Mononuclear cell (primary cell): ENCODE measurements around the gene HS6ST2. TPM values are rescaled to one million over a fixed set of nuclear protein-coding genes. Genes with fewer than 3 reads are reported as not detected.

Experiments
- H3K27me3 ChIP-seq: 2 replicates; pipeline ENCODE4 v1.6.0; 2011; ENCODE audit warnings: low read length, control low read depth; ENCODE audit not compliant: insufficient read depth
- H3K4me1 ChIP-seq: 2 replicates; pipeline ENCODE4 v1.5.1; 2011; ENCODE audit warnings: mild to moderate bottlenecking, low read length, control low read depth; ENCODE audit not compliant: insufficient read depth
- H3K4me3 ChIP-seq: 2 replicates; pipeline ENCODE4 v1.5.1; 2011; ENCODE audit warnings: mild to moderate bottlenecking, low read length, moderate library complexity
- H3K9me3 ChIP-seq: 2 replicates; pipeline ENCODE4 v1.5.1; 2011; ENCODE audit warnings: low read depth, mild to moderate bottlenecking, control low read depth, low read length
- total RNA-seq: library from RNA; depleted of rRNA; stranded (reverse); fragments of >200 nt; gene quantifications from one replicate; pipeline ENCODE4 v1.2.3, GENCODE V29; 2012

Gene HS6ST2
- total RNA-seq, 1 donor = not detected

GRCh38 chrX:132732236-132732635 lies 226.2 kb downstream of the HS6ST2 start:
- no peaks in the 10 kb centered on the region for H3K27me3 ChIP-seq
- no peak overlapping the region for H3K4me3 ChIP-seq
- H3K4me1 ChIP-seq = peaks cover under 1% of the 10 kb centered on the region
- H3K9me3 ChIP-seq = no peaks in the 10 kb centered on the region

DNA sequence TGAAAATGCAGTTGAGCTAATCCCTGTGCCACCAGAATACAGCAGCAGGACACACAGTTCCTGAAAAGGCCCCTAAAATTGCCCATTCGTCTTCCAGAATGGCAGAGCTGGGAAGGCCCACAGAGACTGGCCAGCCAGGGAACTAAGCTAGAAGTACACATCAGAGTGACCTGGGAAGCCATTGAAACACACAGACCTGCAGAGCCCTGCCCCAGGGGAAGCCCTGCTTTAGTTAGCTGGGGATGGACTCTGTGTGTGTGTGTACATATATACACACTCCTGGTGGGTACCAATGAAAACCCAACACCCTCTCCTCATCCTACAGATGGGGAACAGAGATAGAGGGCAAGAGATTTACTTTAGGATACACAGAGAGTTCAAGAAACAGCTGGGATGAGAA lies 227.7 kb downstream of the HS6ST2 start:
- Histone ChIP-seq H3K4me1 (no peaks in the 10 kb centered on the region), H3K27me3 (no peaks in the 10 kb centered on the region), H3K9me3 (no peaks in the 10 kb centered on the region), H3K4me3 (no peak overlapping the region)

GRCh38 chrX:132730266-132730665 lies 228.2 kb downstream of the HS6ST2 start:
- H3K4me1 ChIP-seq = no peaks in the 10 kb centered on the region
- no peaks in the 10 kb centered on the region for H3K27me3 ChIP-seq
- no peaks in the 10 kb centered on the region for H3K9me3 ChIP-seq
- H3K4me3 ChIP-seq = no peak overlapping the region

GRCh38 chrX:132728296-132728695 lies 230.1 kb downstream of the HS6ST2 start:
- no peaks in the 10 kb centered on the region for H3K27me3 ChIP-seq
- H3K4me3 ChIP-seq = no peak overlapping the region
- no peaks in the 10 kb centered on the region for H3K9me3 ChIP-seq
- H3K4me1 ChIP-seq = no peaks in the 10 kb centered on the region

DNA sequence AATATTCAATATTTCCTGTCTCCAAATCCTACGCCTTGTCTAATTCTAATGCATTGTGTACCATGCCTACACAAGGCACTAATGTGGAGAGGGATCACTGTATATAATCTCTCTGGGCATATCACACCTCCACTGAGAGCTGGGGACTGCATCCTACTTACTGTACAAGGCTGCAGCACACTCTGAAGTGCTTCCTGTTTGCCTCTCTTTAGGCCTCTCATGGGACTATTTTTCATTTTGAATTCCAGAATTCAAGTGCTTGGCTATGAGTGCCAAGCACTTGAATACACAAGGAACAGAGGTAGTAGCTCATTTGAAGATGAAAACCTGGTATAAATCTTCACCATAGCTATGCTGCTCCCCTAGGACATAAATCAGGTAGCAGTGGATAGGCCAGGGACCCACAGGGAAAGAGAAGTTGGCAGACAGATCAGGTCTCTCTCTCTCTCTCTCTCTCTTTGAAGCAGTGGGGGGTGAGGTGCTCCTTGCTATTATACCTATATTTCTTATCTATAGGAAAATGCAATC lies 239.9 kb downstream of the HS6ST2 start:
- Histone ChIP-seq H3K27me3 (no peaks in the 10 kb centered on the region), H3K9me3 (no peaks in the 10 kb centered on the region), H3K4me3 (no peak overlapping the region), H3K4me1 (no peaks in the 10 kb centered on the region)

- Histone ChIP-seq H3K27me3 (no peaks in the 10 kb centered on the region), H3K4me3 (no peak overlapping the region), H3K9me3 (no peaks in the 10 kb centered on the region), H3K4me1 (no peaks in the 10 kb centered on the region)
Observed at GRCh38 chrX:132716006-132716405, 242.4 kb downstream of the HS6ST2 start.

DNA sequence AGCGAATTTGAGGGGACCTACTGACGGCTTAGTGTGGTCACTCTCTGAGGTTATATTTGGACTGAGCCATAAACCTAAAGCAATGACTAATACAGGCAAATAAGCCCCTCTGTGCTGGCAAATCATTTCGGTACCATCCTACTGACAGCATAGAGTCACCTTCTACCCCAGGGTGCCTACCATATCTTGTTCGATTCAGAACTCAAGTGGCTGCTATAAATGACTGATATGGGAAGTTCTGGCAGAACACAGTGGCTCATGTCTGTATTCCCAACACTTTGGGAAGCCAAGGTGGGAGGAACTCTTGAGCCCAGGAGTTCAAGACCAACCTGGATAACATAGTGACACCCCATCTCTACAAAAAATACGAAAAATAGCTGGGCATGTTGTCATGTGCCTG lies 243.5 kb downstream of the HS6ST2 start:
- Histone ChIP-seq H3K4me3 (no peak overlapping the region), H3K27me3 (no peaks in the 10 kb centered on the region), H3K9me3 (no peaks in the 10 kb centered on the region), H3K4me1 (no peaks in the 10 kb centered on the region)

GRCh38 chrX:132712350-132712749 lies 246.1 kb downstream of the HS6ST2 start:
- Histone ChIP-seq H3K4me3 (no peak overlapping the region), H3K9me3 (no peaks in the 10 kb centered on the region), H3K27me3 (no peaks in the 10 kb centered on the region), H3K4me1 (no peaks in the 10 kb centered on the region)

DNA sequence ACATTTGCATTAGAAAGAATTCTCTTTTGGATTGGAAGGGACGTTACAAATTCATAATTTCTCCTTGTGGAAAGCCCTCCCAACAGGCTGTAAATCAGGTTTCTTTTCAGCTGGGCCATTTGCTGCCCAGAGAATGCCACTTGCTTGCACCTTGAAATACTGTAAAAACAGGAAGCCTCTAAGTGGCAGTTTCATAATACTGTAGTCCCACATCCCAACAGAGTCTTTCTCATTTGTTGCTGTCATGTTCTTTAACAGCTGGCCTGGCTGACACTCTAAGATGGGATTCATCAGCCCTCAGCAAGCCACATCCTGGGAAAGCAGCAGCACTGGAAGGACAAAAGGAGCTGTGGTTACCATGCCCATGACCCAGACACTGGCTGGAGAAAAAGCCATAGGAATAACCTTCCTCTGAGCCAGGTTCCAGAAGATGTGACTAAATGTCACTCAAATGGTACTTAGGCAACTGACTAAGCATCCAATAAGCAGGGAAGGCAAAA lies 247.7 kb downstream of the HS6ST2 start:
- no peaks in the 10 kb centered on the region for H3K4me1 ChIP-seq
- no peaks in the 10 kb centered on the region for H3K9me3 ChIP-seq
- no peaks in the 10 kb centered on the region for H3K27me3 ChIP-seq
- no peak overlapping the region for H3K4me3 ChIP-seq

GRCh38 chrX:132708529-132708928 lies 249.9 kb downstream of the HS6ST2 start:
- H3K9me3 ChIP-seq = no peaks in the 10 kb centered on the region

DNA sequence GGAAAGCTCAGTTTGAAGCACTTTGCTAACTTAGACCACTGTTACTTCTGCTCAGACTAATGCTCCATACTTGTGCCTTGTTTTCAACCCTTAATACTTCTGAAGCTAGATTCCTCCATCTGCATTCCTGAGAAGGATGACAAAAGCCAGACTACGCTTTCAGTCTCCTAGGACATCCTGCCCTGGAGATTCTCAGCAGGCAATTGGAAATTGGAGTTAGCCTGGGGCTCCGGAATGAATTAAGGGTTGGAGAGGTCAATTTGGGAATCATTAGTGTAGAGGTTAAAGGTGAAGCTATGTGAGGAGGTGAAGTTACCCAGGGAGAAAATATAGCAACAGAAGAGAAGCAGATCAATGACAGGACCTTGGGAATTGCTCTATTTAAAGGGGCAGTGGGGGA lies 253.7 kb downstream of the HS6ST2 start:
- no peaks in the 10 kb centered on the region for H3K4me1 ChIP-seq
- H3K4me3 ChIP-seq = no peak overlapping the region
- no peaks in the 10 kb centered on the region for H3K9me3 ChIP-seq

More at GRCh38 chrX:132708529-132708928, 249.9 kb downstream of the HS6ST2 start:
- H3K4me1 ChIP-seq = no peaks in the 10 kb centered on the region
- no peak overlapping the region for H3K4me3 ChIP-seq
- no peaks in the 10 kb centered on the region for H3K27me3 ChIP-seq

GRCh38 chrX:132694382-132694781 lies 264.0 kb downstream of the HS6ST2 start:
- H3K4me3 ChIP-seq = no peak overlapping the region
- no peaks in the 10 kb centered on the region for H3K4me1 ChIP-seq
- no peaks in the 10 kb centered on the region for H3K9me3 ChIP-seq
- H3K27me3 ChIP-seq = no peaks in the 10 kb centered on the region

More for the DNA sequence above, 253.7 kb downstream of the HS6ST2 start:
- H3K27me3 ChIP-seq = no peaks in the 10 kb centered on the region

DNA sequence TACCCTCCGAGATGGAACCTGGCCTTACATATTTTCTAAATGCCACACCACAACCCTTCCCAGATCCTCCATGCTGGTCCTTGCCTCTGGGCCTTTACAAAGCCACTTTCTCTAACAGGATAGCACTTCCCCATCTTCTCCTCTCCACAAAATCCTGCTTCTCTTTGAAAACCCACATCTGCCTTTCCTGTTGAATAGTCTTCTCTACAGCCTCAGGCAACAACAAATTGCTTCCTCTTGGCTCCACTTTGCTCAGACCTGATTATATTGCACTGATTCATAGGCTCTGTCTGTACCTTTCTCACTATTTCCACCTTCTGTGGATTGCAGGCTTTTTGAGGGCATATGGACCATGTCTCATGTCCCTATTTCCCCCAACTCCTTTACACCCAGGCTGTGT lies 265.9 kb downstream of the HS6ST2 start:
- Histone ChIP-seq H3K4me3 (no peak overlapping the region), H3K9me3 (no peaks in the 10 kb centered on the region), H3K4me1 (no peaks in the 10 kb centered on the region), H3K27me3 (no peaks in the 10 kb centered on the region)

DNA sequence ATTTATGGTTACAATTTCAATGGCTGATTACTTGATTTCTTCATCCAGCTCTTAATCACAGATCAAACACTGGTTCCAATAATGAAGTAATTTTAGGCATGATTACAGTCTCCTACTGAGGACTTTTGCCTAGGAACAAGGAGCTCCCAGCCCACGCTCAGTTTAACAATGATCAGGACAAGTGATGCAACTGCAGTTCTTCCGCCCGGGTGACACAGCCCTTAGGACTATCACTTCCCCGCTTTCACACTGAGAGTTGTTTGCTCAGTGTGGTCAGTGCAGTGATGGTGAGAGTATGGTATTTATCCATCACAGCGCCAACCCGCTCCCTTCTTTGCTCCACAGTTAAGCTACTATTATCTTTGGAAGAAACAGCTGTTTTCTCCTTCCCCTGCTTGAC lies 266.4 kb downstream of the HS6ST2 start:
- Histone ChIP-seq H3K9me3 (no peaks in the 10 kb centered on the region), H3K27me3 (no peaks in the 10 kb centered on the region), H3K4me1 (no peaks in the 10 kb centered on the region), H3K4me3 (no peak overlapping the region)

GRCh38 chrX:132689612-132690563 lies 268.5 kb downstream of the HS6ST2 start:
- no peaks in the 10 kb centered on the region for H3K4me1 ChIP-seq
- H3K4me3 ChIP-seq = no peak overlapping the region
- no peaks in the 10 kb centered on the region for H3K27me3 ChIP-seq
- H3K9me3 ChIP-seq = no peaks in the 10 kb centered on the region
